PC-9 (cell line): ENCODE results near the gene UBXN4. TPM values are rescaled to one million over a fixed set of nuclear protein-coding genes. Genes with fewer than 3 reads are reported as not detected.
"Not testable (repeated sequence)": the region's sequence is repeated elsewhere in the genome, so short reads cannot be mapped to it uniquely, and the experiment has no call there.

ENCODE experiments used
- BruUV-seq: library from RNA; stranded (reverse); fragments of 400-500 nt; replicated peaks from 2 replicates; lab custom pipeline; 2021; lab: Mats Ljungman, UMichigan
- CTCF ChIA-PET: fragments of 300-600 bp; sonication (Branson Sonifier 250); formaldehyde crosslinking; loops from one replicate; lab custom pipeline; 2022; ENCODE audit warnings: antibody characterized with exemption; lab: Charles Lee
- POLR2A ChIA-PET: fragments of 300-600 bp; sonication (Branson Sonifier 250); formaldehyde crosslinking; loops from one replicate; lab custom pipeline; 2022; ENCODE audit warnings: antibody characterized with exemption; ENCODE audit not compliant: unreplicated experiment; lab: Charles Lee
- DNase-seq, 2 experiments: peaks; one replicate each; pipeline versions ENCODE4 v3.0.0 to v3.0.0-alpha.2; 2015 to 2022; ENCODE audit warnings: mixed read lengths in 1 of 2
- H2AFZ ChIP-seq: fragments of 200-600 bp; sonication (generic); 2 replicates; pipeline ENCODE4 v1.8.1; 2017; ENCODE audit warnings: antibody characterized with exemption
- H3F3A ChIP-seq: fragments of 200-600 bp; sonication (generic); 2 replicates; pipeline ENCODE4 v1.8.1; 2017; ENCODE audit warnings: antibody characterized with exemption, mild to moderate bottlenecking, low read depth; ENCODE audit not compliant: insufficient read depth
- H3K27ac ChIP-seq: fragments of 200-600 bp; sonication (generic); 2 replicates; pipeline ENCODE4 v1.6.1; 2016; ENCODE audit warnings: mixed run types
- H3K27me3 ChIP-seq: fragments of 200-600 bp; sonication (generic); 2 replicates; pipeline ENCODE4 v1.6.1; 2016; ENCODE audit warnings: low read depth, mixed run types; ENCODE audit not compliant: insufficient read depth
- H3K36me3 ChIP-seq: fragments of 200-600 bp; sonication (generic); 2 replicates; pipeline ENCODE4 v1.6.1; 2016; ENCODE audit warnings: low read depth, mixed run types
- H3K4me1 ChIP-seq: fragments of 200-600 bp; sonication (generic); replicated peaks from 2 replicates; pipeline ENCODE4 v1.6.1; 2016; ENCODE audit warnings: mixed run types; ENCODE audit not compliant: insufficient read depth
- H3K4me2 ChIP-seq: fragments of 200-600 bp; sonication (generic); 2 replicates; pipeline ENCODE4 v1.6.1; 2017; ENCODE audit warnings: mixed run types
- H3K4me3 ChIP-seq: fragments of 200-600 bp; sonication (generic); 2 replicates; pipeline ENCODE4 v1.6.1; 2016; ENCODE audit warnings: mixed run types
- H3K79me2 ChIP-seq: fragments of 200-600 bp; sonication (generic); 2 replicates; pipeline ENCODE4 v1.6.1; 2017; ENCODE audit warnings: low read depth, mixed run types
- H3K9me2 ChIP-seq: fragments of 200-600 bp; sonication (generic); 2 replicates; pipeline ENCODE4 v1.8.1; 2017; ENCODE audit warnings: mild to moderate bottlenecking; ENCODE audit not compliant: insufficient read depth
- H3K9me3 ChIP-seq: fragments of 200-600 bp; sonication (generic); 2 replicates; pipeline ENCODE4 v1.8.1; 2016; ENCODE audit warnings: low read depth; ENCODE audit not compliant: insufficient read depth
- H4K20me1 ChIP-seq: fragments of 200-600 bp; sonication (generic); 2 replicates; pipeline ENCODE4 v1.8.1; 2017; ENCODE audit not compliant: insufficient read depth
- CTCF ChIP-seq: fragments of 200-600 bp; sonication (generic); conservative IDR thresholded peaks from 2 replicates; pipeline ENCODE4 v1.6.1; 2017; ENCODE audit warnings: mixed run types, antibody characterized with exemption, mild to moderate bottlenecking, moderate library complexity
- EZH2 ChIP-seq: fragments of 200-600 bp; sonication (generic); IDR thresholded peaks from 2 replicates; pipeline ENCODE4 v1.8.0; 2017; ENCODE audit warnings: antibody characterized with exemption, low read depth
- intact Hi-C: fragments of 100-400 bp; cut with micrococcal nuclease; formaldehyde crosslinking; loops from one replicate; pipeline ENCODE4 v1.10.0; 2022; ENCODE audit not compliant: unreplicated experiment
- total RNA-seq: library from RNA; stranded (reverse); gene quantifications from 2 replicates; pipeline ENCODE4 v1.2.3, GENCODE V29; 2021

UBXN4 gene
- total RNA-seq, 1 experiment from 2014 or later, result 95.0 TPM

DNA sequence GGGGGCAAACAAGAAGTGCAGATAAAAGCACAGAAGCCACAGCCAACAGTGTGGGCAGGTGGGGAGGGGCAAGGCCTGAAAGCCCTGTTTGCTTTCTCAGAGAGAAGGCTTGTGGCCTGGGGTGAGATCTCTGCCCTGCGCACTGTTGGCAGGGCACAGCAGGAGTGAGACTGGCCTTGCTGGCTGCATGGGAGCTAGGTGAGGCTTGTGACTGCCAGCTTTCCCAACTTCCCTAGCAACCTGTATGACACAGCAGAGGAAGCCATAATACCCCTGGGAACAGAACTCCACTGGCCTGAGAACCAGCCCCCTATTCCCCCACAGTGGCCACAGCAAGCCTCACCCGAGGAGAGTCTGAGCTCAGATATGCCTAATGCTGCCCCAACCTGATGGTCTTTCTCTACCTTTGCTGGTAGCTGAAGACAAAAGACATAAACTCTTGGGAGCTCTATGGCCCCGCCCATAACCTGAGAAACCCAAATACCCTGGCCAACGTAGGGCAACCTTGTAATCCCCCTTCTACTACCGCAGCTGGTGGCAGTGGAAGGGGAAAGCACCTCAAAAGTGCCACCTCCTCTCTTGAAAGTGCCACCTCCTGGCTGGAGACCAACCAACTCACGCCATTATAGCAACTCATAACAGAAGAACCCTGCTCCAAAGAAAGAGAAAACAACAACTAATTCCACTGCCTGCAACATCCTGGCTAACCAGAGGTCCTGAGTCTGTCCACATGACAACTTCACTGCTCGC, 50.9 kb downstream of the UBXN4 start:
- BruUV-seq, result no TSS peak
- intact Hi-C loops, result loop anchor here (5.0 kb wide), 1 partner anchor 790 kb away; no protein-coding TSS in a partner anchor
- no peak overlapping the region for H3K4me3 ChIP-seq
- no peaks in the 10 kb centered on the region for H3K79me2 ChIP-seq
- H3K4me1 ChIP-seq, result peaks cover 14% of the 10 kb centered on the region
- H3F3A ChIP-seq, result peaks cover 7% of the 10 kb centered on the region
- H2AFZ ChIP-seq, result no peak overlapping the region
- POLR2A ChIA-PET, result no interaction called here
- H3K36me3 ChIP-seq, result no peaks in the 10 kb centered on the region
- H3K27me3 ChIP-seq, result no peaks in the 10 kb centered on the region
- no peaks in the 10 kb centered on the region for H3K9me3 ChIP-seq
- no peak overlapping the region for H3K27ac ChIP-seq
- no peaks in the 10 kb centered on the region for H3K9me2 ChIP-seq
- TF ChIP-seq EZH2 (no peak), CTCF (no peak)
- DNase-seq, result peak in 1 of 2 experiments; percentile 45
- no peak overlapping the region for H3K4me2 ChIP-seq
- no peaks in the 10 kb centered on the region for H4K20me1 ChIP-seq
- CTCF ChIA-PET, result no interaction called here

- H3K4me2 ChIP-seq, DNase-seq, POLR2A ChIA-PET, H3F3A ChIP-seq, H3K27ac ChIP-seq, H3K9me3 ChIP-seq, H3K36me3 ChIP-seq, BruUV-seq, H3K4me1 ChIP-seq, H4K20me1 ChIP-seq, H2AFZ ChIP-seq, H3K27me3 ChIP-seq, H3K9me2 ChIP-seq, H3K4me3 ChIP-seq, H3K79me2 ChIP-seq, CTCF ChIA-PET: not testable (repeated sequence)
- intact Hi-C loops, result loop anchor here (5.0 kb wide), 1 partner anchor 808 kb away; no protein-coding TSS in a partner anchor
These were observed 54.0 kb downstream of the UBXN4 start for GRCh38 chr2:135795641-135796040.

- CTCF ChIA-PET, result interaction anchor here (0.6 kb wide), 1 partner anchor 12 kb away, joined by 5 read pairs; no protein-coding TSS in a partner anchor
- Histone ChIP-seq H3K4me1 (peaks cover 3% of the 10 kb centered on the region; the same call in 1 of the 2 replicates), H3K27me3 (no peaks in the 10 kb centered on the region), H3K36me3 (no peaks in the 10 kb centered on the region), H3K9me2 (no peaks in the 10 kb centered on the region), H3K4me3 (no peak overlapping the region), H3K9me3 (peaks cover 8% of the 10 kb centered on the region; the same call in 1 of the 2 replicates), H3K79me2 (no peaks in the 10 kb centered on the region), H3F3A (peaks cover 3% of the 10 kb centered on the region; the same call in 1 of the 2 replicates), H3K4me2 (no peak overlapping the region), H4K20me1 (no peaks in the 10 kb centered on the region), H3K27ac (no peak overlapping the region), H2AFZ (no peak overlapping the region)
- DNase-seq, result no peak
- intact Hi-C loops, result loop anchor here (5.0 kb wide), 1 partner anchor 809 kb away; no protein-coding TSS in a partner anchor
- no TSS peak for BruUV-seq
- POLR2A ChIA-PET, result no interaction called here
- TF ChIP-seq CTCF, result no peak
- no peak for TF ChIP-seq EZH2
These were observed 55.0 kb downstream of the UBXN4 start for GRCh38 chr2:135796606-135797005.
